ENCODE measurements around the gene EEF1AKMT4. TPM values are rescaled to one million over a fixed set of nuclear protein-coding genes. Genes with fewer than 3 reads are reported as not detected.

Gene EEF1AKMT4
- total RNA-seq, 1 donor from 2014 or later: 4.3 TPM

DNA sequence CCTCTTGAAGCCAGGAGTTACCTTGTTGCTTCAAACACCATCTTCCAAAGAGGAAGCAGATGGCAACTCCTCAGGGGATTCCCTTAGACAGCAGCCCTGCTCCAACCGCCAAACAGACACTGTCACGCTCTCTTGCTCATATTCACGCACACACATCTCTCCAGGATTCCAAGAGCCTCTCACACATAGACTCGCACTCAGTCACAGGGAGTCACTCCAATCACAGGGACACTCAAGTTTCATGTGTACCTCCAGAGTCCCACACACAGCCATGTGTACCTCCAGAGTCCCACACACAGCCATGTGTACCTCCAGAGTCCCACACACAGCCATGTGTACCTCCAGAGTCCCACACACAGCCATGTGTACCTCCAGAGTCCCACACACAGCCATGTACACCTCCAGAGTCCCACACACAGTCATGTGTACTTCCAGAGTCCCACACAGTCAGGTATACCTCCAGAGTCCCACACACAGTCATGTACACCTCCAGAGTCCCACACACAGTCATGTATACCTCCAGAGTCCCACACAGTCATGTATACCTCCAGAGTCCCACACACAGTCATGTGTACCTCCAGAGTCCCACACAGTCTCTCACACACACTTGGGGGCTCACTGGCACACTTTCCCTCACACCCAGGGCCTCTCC, 14.0 kb upstream of the EEF1AKMT4 start:
- no peak for DNase-seq (ENCODE audit: low read depth)

- no peak for DNase-seq (ENCODE audit: low read depth)
These were observed 13.4 kb upstream of the EEF1AKMT4 start for GRCh38 chr3:184236033-184236410.

DNA sequence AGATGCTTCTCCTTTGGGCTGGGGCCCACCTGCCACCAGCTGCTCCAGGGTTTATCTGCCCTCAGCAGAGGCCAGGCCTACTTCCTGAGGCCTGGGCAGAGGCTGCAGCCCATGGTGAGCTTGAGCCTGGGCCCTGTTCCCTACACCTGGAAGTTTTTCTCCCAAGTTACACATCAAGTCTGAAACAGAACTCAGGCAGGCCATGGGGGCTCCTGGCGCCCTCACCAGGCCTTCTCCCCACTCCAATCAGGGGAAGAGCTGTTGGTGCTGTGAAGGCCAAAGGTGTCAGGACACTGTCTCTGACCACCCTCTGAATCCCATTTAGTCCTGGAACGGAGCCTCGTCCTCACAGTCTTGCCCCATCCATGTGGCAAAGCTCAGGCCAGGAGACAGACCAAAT, 12.8 kb upstream of the EEF1AKMT4 start:
- no peak for DNase-seq (ENCODE audit: low read depth)

DNA sequence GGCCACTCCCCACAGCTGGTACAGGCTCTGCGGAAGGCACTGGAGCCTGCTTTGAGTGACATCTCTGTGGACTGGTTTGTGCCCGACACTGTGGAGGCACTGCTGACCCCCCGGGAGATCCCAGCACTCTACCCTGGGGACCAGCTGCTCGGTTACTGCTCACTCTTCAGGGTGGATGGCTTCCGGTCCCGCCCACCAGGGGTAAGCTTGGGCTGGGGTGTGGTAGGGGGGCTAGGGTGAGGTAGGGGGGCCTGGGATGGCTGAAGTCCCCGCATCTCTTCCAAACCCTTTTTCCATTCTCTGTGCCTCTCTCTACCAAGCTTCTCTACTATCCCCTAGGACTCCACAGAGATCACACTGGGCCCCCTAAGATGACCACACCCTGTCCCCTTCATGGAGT, 12.3 kb upstream of the EEF1AKMT4 start:
- DNase-seq (ENCODE audit: low read depth): no peak

DNA sequence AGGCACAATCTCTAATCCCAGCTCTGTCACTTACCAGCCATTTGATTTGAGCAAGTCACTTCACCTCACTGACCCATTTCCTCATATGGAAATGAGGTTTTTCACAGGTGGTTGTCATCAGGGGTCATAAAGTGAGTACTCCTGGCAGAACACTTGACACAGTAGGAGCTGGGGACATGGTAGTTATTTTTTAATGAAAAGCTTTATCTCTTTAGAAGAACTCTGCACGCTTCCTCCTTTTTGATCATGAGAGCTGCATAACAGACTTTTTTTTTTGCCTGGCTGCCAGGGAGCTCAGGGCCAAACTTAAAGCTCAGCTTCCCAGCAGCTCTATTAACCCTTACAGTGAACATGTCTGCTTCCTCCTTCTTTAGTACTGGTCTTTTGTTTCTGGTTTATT, 11.7 kb upstream of the EEF1AKMT4 start:
- DNase-seq (ENCODE audit: low read depth): no peak

- DNase-seq (ENCODE audit: low read depth): no peak
These were observed 11.1 kb upstream of the EEF1AKMT4 start for GRCh38 chr3:184238246-184238818.

DNA sequence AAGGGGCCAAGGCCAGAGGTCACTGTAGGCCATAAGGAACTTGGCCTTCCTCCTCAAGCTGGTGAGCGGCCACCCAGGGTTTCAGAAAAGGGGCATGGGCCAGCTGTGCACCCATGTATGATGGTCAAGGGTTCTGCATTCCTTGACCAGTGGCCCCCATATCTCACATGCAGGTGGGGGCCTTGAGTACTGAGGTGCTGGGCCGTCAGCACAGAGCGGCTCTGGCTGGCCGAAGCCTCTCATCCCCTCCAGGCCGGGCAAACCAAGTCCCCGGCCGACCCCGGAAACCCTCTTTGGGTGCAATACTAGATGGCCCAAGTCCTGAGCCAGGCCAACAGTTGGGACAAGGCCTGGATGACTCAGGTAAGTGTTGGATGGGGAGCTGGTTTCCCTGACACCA, 10.3 kb upstream of the EEF1AKMT4 start:
- DNase-seq (ENCODE audit: low read depth): no peak

DNA sequence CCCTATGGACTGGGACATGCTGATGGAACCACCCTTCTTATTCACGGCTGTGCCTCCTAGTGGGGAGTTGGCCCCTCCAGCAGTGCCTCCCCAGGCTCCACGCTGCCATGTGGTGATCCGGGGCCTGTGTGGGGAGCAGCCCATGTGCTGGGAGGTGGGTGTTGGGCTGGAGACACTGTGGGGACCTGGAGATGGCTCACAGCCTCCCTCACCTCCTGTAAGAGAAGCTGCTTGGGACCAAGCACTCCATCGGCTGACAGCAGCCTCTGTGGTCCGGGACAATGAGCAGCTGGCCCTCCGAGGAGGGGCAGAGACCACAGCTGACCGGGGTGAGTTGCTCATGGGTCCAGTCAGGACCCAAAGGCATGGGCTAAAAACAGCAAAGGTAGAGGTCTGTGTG, 9.8 kb upstream of the EEF1AKMT4 start:
- no peak for DNase-seq (ENCODE audit: low read depth)

DNA sequence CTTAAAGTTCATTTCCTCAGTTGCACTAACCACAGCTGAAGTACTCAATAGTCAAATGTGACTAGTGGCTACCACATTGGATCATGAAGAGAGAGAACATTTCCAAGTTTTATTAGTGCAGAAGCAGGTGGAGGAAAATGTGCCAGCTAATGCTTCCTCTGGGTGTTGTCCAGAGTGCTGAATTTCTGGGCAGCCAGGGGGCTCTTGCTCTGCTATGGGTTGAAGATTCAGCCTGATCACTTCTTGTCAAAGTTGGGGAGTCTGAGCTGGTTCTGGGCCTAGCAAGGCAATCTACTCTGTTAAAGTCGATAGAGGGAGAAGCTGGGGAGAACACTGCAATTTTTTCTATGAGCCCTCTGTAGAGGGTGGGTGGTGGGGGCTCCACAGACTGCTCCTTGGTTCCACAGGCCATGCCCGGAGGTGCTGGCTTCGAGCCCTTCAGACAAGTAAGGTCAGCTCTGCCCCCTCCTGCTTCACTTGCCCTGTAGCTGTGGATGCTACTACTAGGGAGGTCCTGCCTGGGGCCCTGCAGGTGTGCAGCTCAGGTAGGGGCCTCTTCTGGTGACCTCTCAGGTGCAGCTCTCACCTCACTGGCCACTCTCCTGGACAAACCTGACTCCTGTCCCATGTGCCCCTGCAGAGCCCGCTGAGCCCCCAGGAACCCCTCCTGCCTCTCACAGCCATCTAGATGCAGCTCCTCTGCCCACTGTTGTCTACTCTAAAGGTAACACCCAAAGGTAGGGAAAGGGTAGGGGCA, 8.9 kb upstream of the EEF1AKMT4 start:
- no peak for DNase-seq (ENCODE audit: low read depth)

- DNase-seq (ENCODE audit: low read depth): no peak
These were observed 8.4 kb upstream of the EEF1AKMT4 start for GRCh38 chr3:184241141-184241446.

DNA sequence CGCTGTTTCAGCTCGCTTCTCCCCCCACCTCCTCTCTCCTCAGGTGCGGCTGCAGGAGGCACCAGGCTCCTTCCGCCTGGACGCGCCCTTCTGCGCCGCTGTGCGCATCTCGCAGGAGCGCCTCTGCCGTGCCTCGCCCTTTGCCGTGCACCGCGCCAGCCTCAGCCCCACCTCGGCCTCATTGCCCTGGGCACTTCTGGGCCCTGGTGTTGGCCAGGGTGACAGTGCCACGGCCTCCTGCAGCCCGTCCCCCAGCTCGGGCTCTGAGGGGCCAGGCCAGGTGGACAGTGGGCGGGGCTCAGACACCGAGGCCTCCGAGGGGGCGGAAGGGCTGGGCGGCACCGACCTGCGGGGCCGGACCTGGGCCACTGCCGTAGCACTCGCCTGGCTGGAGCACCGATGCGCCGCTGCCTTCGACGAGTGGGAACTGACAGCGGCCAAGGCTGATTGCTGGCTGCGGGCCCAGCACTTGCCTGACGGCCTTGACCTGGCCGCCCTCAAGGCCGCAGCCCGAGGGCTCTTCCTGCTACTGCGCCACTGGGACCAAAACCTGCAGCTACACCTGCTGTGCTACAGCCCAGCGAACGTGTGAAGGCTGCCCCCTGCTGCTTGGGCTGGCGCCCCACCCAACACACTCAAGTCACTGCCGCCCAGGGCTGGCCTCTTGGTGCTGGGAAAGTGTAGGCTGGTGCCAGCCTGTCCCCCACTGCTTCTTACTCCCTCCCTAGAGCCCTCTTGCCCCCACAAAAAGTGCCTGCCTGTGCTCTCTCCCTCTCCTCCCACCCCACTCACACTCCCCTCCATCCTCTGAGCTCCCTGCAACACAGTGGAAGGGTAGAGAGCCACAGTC, 7.8 kb upstream of the EEF1AKMT4 start:
- peak; percentile 41 for DNase-seq (ENCODE audit: low read depth)

- no peak for DNase-seq (ENCODE audit: low read depth)
These were observed 7.2 kb upstream of the EEF1AKMT4 start for GRCh38 chr3:184242297-184242685.

DNA sequence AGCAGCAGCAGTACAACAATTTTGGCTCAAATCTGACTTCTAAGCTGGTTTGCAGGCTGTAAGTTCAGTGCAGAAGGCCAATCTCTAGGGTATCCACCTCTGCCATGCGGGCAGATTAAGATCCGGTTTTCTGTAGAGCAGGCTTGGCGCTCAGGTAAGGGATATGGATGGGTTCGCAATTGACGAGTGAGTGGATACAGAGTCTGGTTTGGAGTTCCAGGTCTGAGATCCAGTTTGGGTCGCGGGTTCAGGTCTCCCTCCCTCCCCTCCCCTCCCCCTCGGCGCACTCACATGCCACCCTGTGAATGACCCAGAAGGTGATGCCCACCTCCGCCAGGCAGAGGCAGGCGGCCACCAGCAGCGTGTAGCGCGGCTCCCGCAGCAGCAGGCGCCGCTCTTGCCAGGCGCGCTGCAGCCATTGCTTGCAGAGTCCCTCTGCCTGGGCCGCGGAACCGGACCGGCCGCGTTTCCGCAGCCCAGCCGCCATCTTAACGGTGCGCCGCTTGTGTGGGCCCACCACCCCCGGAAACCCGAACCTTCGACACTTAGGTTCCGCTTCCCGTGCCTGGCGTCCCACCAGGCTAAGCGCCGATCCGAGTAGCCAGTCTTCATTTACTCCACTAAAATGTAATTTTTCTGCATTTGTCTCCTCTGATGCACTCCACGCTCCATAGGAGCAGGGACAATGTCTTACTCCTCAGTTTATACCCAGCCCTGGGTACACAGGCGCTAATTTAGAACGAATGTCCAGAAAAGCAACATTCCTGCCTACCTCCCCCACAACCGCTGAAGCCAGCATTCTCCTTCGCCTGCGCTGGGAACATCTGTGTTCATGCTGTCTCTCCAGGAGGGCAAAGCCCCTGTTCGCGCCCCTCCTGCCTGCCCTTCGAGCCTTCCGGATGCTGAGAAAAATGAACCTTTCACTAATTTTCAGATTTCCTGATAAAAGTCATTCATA, 739 bp upstream of the EEF1AKMT4 start, which contains the start of gene ALG3:
ALG3 (minus strand) TSS at position 509 of the 958 bp plus-strand sequence; CDS start at position 487, 22 bp downstream.
- peak; percentile 54 for DNase-seq (ENCODE audit: low read depth)

- peak; percentile 85 for DNase-seq (ENCODE audit: low read depth)
These were observed 826 bp downstream of the EEF1AKMT4 start for GRCh38 chr3:184250167-184250828.

GRCh38 chr3:184255291-184256039, 6.0 kb downstream of the EEF1AKMT4 start:
- no peak for DNase-seq (ENCODE audit: low read depth)

GRCh38 chr3:184257083-184257915, 7.8 kb downstream of the EEF1AKMT4 start:
- DNase-seq (ENCODE audit: low read depth): no peak

DNA sequence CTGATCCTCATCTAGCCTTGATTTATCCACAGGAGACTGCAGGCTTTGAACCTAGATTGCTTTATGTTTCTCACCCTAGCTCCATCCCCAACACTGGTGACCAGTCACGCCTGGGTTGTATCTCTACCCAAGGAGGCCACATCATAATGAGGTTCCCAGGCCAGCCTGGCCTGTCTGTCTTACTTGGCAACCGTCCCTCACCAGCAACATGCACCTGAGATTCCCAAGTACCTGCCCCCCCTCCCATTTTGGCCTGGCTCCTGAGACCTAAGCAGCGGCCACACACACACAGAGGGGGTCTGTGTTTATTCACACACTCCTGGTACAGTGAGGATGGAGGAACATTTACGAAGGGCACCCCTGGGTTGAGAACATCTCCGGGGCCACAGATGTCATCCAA, 9.5 kb downstream of the EEF1AKMT4 start:
- no peak for DNase-seq (ENCODE audit: low read depth)

GRCh38 chr3:184259396-184259877, 10.0 kb downstream of the EEF1AKMT4 start:
- no peak for DNase-seq (ENCODE audit: low read depth)

Measured in renal cortical epithelial cell (primary cell).